ENCODE measurements around the gene ADRA2B. TPM values are rescaled to one million over a fixed set of nuclear protein-coding genes. Genes with fewer than 3 reads are reported as not detected.

Gene ADRA2B
- total RNA-seq, 1 experiment from 2014 or later: 0.28 TPM

GRCh38 chr2:96130483-96130882 is 14.1 kb upstream of the ADRA2B start:
- no TSS peak for BruUV-seq (replicated peaks)
- in situ Hi-C loops (cut with HindIII; ENCODE audit: low pct_unique_long_range_greater_than_20kb, low sequenced_read_pairs): no loop called here
- CTCF ChIA-PET: no interaction called here

GRCh38 chr2:96129528-96130120 is 13.3 kb upstream of the ADRA2B start:
- Histone ChIP-seq H3K27ac (ENCODE audit: low read length) (no peak overlapping the region), H3K36me3 (ENCODE audit: control insufficient read depth, insufficient read depth, low read length) (no peaks in the 10 kb centered on the region), H3K4me3 (ENCODE audit: low read depth in 2 of 2, low read length in 2 of 2) (no peak overlapping the region), H3K9me3 (ENCODE audit: control insufficient read depth, insufficient read depth, low read depth, low read length) (no peaks in the 10 kb centered on the region), H3K4me1 (ENCODE audit: control insufficient read depth, insufficient read depth, low read length) (no peaks in the 10 kb centered on the region), H3K27me3 (ENCODE audit: control insufficient read depth, insufficient read depth, low read length) (peaks cover 2% of the 10 kb centered on the region; the same call in 1 of the 2 replicates)
- DNase-seq (ENCODE audit: low read depth, low spot score) (no peak), ATAC-seq (no peak)
- TF ChIP-seq REST (IDR thresholded peaks at IDR 0.05; ENCODE audit: insufficient read depth in 1 of 2, low read depth in 2 of 2, low read length in 1 of 2) (no peak), CTCF (IDR thresholded peaks at IDR 0.05) (no peak), TCF7L2 (IDR thresholded peaks at IDR 0.05; ENCODE audit: low read depth, low read length) (no peak), POLR2AphosphoS5 (IDR thresholded peaks at IDR 0.05; ENCODE audit: low read depth, low read length) (no peak), SIN3A (IDR thresholded peaks at IDR 0.05; ENCODE audit: borderline replicate concordance, insufficient read depth, low read depth, low read length) (no peak)
- no TSS peak for BruUV-seq (replicated peaks)
- ChIA-PET CTCF (no interaction called here), POLR2A (no interaction called here)
- in situ Hi-C loops (cut with HindIII; ENCODE audit: low pct_unique_long_range_greater_than_20kb, low sequenced_read_pairs) (no loop called here), intact Hi-C loops (cut with micrococcal nuclease; ENCODE audit: unreplicated experiment) (no loop called here)

More at GRCh38 chr2:96130483-96130882, 14.1 kb upstream of the ADRA2B start:
- intact Hi-C loops (cut with micrococcal nuclease; ENCODE audit: unreplicated experiment): no loop called here
- Histone ChIP-seq H3K4me1 (ENCODE audit: control insufficient read depth, insufficient read depth, low read length) (no peaks in the 10 kb centered on the region), H3K36me3 (ENCODE audit: control insufficient read depth, insufficient read depth, low read length) (no peaks in the 10 kb centered on the region), H3K27me3 (ENCODE audit: control insufficient read depth, insufficient read depth, low read length) (peaks cover 2% of the 10 kb centered on the region; the same call in 1 of the 2 replicates), H3K9me3 (ENCODE audit: control insufficient read depth, insufficient read depth, low read depth, low read length) (no peaks in the 10 kb centered on the region), H3K4me3 (ENCODE audit: low read depth in 2 of 2, low read length in 2 of 2) (no peak overlapping the region), H3K27ac (ENCODE audit: low read length) (no peak overlapping the region)
- ATAC-seq (no peak), DNase-seq (ENCODE audit: low read depth, low spot score) (no peak)
- no peak for TF ChIP-seq SIN3A (IDR thresholded peaks at IDR 0.05; ENCODE audit: borderline replicate concordance, insufficient read depth, low read depth, low read length)
- no peak for TF ChIP-seq TCF7L2 (IDR thresholded peaks at IDR 0.05; ENCODE audit: low read depth, low read length)
- no peak for TF ChIP-seq CTCF (IDR thresholded peaks at IDR 0.05)
- no peak for TF ChIP-seq REST (IDR thresholded peaks at IDR 0.05; ENCODE audit: insufficient read depth in 1 of 2, low read depth in 2 of 2, low read length in 1 of 2)
- TF ChIP-seq POLR2AphosphoS5 (IDR thresholded peaks at IDR 0.05; ENCODE audit: low read depth, low read length): no peak
- POLR2A ChIA-PET: no interaction called here
